WI38 (cell line): ENCODE results near the gene MSMB.

Source experiments
- H3K4me3 ChIP-seq: 2 replicates; pipeline ENCODE4 v1.5.1; 2011; ENCODE audit warnings: low read depth, mild to moderate bottlenecking, control low read depth, low read length
- TF ChIP-seq, protein P1 (sequence below): IDR thresholded peaks from 2 replicates; pipeline ENCODE4 v1.5.1; 2012; ENCODE audit warnings: low read depth, mild to moderate bottlenecking, control low read depth, low read length

MSMB gene

DNA sequence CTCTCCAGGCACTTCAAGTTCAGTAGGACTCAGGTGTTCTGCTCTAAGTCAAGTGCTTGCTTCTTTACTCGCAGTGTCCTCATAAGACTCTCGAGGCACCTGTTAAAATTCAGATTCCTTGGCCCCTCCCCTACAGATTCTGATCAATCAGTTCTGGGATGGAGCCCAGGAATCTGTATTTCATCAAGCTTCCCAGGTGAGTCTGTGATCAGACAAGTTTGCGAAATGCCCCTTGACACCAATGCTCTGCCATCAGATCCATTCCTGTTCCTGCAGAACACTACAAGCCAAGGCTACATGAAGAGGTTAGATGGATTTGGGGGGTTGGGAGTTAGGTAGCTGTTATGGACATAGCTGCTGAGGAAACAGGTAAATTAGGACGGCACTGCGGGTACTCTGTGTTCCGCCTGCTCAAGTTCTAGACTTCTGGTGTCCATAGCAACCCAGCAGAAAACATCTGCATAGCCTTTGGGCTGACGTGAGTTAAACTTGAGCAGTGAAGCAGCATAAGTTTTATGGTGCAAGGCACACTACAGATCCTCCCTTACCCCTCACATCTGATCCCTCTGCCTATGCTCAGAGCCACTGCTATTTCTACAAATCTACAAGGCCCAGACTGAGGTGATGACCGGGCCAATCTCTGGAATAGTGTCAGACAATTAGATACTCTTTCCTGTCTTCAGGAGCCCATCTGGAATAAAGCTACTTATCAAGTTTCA lies 8.8 kb downstream of the MSMB start:
- H3K4me3 ChIP-seq = no peak overlapping the region
- TF ChIP-seq, protein P1, sequence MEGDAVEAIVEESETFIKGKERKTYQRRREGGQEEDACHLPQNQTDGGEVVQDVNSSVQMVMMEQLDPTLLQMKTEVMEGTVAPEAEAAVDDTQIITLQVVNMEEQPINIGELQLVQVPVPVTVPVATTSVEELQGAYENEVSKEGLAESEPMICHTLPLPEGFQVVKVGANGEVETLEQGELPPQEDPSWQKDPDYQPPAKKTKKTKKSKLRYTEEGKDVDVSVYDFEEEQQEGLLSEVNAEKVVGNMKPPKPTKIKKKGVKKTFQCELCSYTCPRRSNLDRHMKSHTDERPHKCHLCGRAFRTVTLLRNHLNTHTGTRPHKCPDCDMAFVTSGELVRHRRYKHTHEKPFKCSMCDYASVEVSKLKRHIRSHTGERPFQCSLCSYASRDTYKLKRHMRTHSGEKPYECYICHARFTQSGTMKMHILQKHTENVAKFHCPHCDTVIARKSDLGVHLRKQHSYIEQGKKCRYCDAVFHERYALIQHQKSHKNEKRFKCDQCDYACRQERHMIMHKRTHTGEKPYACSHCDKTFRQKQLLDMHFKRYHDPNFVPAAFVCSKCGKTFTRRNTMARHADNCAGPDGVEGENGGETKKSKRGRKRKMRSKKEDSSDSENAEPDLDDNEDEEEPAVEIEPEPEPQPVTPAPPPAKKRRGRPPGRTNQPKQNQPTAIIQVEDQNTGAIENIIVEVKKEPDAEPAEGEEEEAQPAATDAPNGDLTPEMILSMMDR = no peak

DNA sequence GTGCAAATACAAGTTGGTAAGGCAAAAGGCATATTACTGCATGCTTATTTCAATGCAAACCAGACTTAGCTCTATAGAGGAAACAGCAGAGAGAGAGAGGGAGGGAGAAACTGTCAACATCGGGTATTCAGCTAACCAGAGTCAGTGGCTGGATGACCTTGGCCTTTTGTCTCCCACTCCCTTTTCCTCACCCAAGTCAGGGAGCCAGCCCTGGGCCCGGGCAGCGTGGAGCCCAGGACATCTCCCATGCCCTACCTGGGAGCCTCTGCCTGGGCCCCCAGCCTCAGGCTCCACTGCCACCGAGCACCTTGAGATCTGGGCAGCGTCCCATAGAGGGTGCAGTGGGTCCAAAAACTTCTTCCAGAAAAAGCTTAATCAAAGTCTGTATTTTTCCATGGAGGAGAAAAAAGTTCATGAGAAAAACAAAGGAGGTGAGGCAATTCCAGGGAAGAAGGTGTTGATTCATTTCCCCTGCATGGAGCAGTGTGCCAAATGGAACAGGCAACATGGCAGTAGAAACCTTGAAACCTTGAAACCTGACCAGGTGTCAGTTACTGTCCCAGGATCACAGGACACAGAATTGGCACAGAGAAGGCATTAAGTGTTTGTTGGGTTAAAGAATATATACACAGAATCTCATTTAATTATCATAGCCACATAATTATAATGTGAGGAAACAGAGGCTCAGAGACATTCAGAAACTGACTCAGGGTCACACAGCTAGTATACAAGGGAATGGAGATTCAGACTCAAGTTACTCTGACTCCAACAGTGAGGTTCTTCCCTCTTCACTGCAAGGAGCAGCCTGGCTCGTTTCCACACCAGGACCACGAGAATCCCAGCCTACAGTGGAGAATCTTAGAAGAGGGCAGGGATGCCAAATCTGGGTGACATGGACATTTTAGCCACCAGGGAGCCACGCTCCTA lies 9.9 kb downstream of the MSMB start:
- TF ChIP-seq, protein P1 = no peak
- no peak overlapping the region for H3K4me3 ChIP-seq

DNA sequence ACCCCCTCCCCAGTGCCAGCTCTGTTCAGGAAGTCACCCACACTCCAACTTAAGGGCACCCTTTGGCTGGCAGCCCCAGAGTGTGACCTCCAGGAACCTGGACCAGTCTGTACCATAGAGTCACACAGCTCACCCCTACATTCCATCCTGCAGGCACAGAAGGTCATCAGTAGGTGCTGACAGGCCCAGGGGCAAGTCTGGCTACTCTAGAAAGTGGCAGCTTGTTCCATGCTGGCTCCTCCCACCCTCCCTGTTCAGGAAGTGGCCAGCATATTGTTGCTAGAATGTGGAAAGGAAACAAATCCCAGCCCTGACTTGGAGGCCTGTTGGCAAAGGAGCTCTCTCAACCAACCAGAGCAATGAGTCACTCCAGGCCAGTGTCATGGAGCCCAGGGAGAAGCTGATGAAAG lies 12.5 kb downstream of the MSMB start:
- TF ChIP-seq, protein P1 = no peak
- H3K4me3 ChIP-seq = no peak overlapping the region

DNA sequence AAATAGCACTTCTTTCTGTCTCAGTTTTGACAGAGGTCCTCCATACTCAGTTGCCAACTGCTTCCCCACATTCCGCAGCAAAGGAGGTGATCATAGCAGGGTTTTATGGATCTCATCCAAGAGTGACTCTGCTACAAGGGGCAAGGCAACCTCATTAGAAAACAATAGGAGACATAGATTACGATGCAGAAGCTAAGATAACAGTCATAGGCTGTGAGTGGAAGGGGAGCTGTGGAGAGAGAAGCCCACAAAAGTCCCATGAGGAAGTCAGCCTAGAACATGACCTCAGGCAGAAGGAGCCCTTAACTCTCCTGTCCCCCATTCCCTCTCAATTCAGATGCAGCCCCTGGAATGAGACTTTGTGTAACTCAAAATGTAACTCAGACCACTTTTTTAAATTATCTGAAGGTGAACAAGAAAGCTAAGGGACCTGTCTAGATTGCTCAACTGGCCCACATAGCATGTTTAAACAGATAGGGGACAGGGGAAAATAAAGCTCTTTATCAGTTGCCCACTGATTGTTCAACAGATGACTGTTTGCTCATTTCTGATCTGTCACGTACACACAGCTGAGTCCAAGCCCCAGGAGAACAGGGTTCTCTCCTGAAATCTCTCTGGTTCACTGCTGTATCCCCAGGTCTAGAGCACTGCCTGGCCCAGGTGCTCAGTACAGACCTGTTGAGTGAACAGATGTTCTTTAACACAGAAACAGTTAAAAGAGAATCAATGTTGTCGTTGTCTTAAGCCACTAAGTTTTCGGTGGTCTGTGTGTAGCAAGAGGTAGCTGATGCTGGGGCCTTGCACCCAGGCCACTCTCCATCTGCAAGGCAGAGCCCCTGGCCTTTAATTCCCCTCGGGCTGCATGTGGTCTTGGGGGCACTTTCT lies 14.2 kb downstream of the MSMB start:
- TF ChIP-seq, protein P1 = no peak

DNA sequence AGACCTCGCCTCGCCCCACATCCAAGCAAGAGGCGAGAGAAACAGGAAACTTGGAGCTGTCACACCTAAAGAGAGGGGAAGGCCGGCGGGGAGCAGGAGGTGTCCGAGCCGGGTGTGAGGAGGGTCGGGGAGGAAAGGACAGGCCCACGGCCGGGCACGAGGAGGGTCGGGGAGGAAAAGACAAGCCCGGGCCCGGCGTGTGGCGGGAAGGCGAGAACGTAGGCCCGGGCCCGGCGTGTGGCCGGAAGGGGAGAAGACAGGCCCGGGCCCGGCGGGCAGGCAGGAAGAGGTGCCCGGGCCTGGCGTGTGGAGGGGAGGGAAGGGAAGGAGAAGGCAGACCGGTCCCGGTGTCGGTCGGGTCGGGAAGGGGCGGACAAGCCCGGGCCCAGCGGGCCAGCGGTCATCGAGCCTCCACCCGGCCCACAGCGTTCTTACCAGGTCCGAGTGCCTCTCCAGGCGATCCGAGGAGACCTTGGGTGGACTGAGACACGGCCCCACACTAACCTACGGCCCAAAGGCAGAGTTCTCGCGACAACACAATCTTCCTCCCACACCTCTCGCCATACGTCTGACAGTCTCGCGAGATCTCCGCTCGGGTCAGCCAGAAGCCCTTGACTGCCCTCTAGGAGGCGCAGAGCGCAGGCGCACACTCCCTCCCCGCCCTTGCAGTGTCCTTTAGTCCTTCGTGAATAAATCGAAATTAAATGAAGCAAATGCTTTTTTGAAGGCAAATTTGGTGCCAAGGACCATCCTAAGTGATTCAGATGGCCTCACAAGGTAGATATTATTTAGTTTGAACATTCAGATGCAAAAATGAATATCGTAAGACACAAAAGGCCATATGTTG lies 15.8 kb downstream of the MSMB start, which contains the start of gene NCOA4:
TSS of gene NCOA4 (minus strand) at position 533 of the 847 bp plus-strand sequence. CDS start 13,943 bp downstream, outside the sequence.
- H3K4me3 ChIP-seq = peak within 1 kb of the TSS; percentile 87
- TF ChIP-seq, protein P1 = peak; percentile 82

More for the DNA sequence above, 14.2 kb downstream of the MSMB start:
- no peak overlapping the region for H3K4me3 ChIP-seq

DNA sequence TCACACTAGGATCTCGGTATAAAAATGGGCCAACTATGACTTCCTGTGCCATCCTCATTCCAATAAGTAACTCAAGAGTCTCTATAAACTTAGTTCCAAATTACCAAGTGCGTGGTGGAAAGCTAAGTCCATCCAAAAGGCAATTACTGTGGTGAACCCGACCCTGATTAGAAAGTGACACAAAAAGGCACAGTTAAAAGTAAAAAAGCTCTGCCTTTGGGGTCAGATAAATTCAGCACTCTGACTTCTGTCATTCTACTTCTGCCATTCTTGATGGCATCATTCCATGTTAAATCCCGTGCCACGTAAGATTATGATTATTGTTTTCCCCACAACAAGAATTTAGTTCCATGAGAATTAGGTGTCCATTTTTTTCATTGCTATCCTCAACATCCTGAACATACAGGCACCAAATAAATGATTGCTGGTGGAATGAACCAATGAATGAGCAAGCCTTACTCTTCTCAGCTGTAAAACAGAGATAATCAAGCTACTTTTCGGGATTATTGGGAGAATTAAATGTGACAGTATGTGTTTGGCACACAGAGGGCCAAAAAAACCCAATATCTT lies 16.5 kb downstream of the MSMB start:
- H3K4me3 ChIP-seq = peak overlapping the region; percentile 87
- TF ChIP-seq, protein P1 = no peak
